Lower leg skin (tissue), 3 donors: Measurements from ENCODE around the gene PIK3CB.

ENCODE experiments used
- POLR2A ChIP-seq, 2 donors: fragments of 450-650 bp; IDR thresholded peaks; one replicate each; pipeline ENCODE4 v1.6.1; 2016 to 2017; ENCODE audit warnings: antibody characterized with exemption in 2 of 2, mild to moderate bottlenecking in 1 of 2, moderate library complexity in 1 of 2
- TF ChIP-seq, protein P1 (sequence below), 3 donors: fragments of 450-650 bp; IDR thresholded peaks; one replicate each; pipeline ENCODE4 v1.5.1; 2016; ENCODE audit warnings: antibody characterized with exemption in 3 of 3, mild to moderate bottlenecking in 3 of 3, moderate library complexity in 2 of 3

DNA sequence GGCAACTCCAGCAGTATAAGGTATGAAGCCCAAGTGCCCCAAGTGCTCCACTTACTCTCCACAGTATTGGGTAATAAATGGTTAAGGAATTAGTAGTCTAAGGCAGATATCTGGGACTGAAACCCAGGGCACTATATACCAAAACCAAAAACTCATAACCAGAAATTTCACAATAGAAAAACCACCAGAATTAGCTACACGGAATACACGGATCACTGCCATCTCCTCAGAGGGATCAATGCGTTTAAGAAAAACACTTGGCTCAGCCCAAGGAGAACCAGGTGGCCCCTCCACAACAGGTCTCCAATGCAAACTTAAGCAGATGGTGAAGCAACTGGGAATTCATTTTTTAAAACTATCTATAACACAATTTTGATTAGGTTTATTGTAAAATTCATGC, 142.6 kb downstream of the PIK3CB start:
- TF ChIP-seq POLR2A (IDR thresholded peaks at IDR 0.05), result no peak
- TF ChIP-seq, protein P1, sequence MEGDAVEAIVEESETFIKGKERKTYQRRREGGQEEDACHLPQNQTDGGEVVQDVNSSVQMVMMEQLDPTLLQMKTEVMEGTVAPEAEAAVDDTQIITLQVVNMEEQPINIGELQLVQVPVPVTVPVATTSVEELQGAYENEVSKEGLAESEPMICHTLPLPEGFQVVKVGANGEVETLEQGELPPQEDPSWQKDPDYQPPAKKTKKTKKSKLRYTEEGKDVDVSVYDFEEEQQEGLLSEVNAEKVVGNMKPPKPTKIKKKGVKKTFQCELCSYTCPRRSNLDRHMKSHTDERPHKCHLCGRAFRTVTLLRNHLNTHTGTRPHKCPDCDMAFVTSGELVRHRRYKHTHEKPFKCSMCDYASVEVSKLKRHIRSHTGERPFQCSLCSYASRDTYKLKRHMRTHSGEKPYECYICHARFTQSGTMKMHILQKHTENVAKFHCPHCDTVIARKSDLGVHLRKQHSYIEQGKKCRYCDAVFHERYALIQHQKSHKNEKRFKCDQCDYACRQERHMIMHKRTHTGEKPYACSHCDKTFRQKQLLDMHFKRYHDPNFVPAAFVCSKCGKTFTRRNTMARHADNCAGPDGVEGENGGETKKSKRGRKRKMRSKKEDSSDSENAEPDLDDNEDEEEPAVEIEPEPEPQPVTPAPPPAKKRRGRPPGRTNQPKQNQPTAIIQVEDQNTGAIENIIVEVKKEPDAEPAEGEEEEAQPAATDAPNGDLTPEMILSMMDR (IDR thresholded peaks at IDR 0.05), result no peak
